Nucleus accumbens (tissue), 56 donors: ENCODE results near the gene YIF1B.
"Not testable (repeated sequence)": the region's sequence is repeated elsewhere in the genome, so short reads cannot be mapped to it uniquely, and the experiment has no call there.

Experiments
- DNase-seq, 56 donors: peaks; one replicate each; lab custom pipeline; 2025; lab: John Stamatoyannopoulos, UW

The YIF1B gene

DNA sequence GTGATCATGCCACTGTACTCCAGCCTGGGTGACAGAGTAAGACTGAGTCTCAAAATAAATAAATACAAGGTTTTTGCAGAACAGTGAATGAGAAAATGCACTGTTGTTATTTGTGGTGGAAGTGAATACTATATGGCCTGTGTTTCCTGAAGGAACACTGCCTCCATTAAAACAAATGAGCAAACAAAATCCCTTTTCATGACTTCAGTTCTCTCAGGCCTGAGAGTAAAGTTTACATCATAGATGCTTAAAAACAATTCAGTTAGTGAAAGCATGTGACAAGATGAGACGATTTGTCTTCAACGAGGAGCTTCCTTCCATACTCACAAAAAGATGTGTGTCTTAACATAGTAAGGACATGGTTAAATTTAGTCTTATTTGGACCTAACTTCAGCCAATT lies 37.0 kb downstream of the YIF1B start:
- no peak for DNase-seq

DNA sequence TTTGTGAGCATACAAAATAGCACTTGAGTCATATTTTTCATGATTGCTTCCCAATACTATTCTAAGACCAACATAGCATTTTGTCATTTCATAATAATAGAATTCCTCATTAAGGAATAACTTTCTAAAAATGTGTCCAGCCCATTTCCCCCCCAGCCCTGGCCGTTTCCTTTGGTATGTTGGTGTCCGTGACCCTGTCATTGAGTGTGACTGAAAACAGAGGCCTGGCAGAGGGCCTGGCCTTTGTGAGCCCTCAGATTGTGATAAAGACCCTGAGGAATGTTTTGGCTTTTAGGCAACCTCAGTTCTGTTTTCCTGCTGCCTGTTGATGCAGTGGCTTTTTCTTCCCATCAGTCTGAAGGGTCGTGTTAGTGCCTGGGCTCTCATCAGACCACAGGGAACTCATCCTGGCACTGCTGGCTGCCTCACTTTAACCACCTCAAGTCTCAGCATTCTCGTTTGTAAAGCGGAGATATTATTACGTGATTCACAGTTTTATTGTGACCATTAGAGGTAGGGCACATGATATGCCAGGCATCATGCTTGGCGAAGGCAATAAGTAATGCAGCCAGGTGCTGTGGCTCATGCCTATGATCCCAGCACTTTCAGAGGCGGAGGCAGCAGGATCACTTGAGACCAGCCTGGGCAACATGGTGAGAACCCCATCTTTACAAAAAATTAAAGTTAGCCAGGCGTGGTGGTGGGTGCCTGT lies 37.6 kb downstream of the YIF1B start:
- no peak for DNase-seq

DNA sequence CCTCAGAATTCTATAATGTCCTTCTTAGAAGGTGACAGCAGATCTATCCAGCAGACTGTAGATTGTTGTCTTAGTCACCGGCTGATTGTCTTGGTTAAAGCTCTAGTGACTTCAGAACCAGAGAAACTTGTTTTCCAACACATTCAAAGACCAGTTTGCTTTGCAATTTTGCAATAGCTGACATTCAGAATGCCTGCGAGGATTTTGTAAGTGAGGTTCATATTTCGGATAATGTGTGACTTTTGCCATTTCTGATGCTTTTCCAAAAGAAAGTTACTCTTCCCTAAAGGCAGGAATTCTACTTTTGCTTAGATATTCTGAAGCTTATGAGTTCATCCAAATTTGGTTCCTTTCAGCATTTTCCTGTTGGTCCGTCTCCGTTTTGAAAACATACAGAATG lies 38.2 kb downstream of the YIF1B start:
- no peak for DNase-seq

DNA sequence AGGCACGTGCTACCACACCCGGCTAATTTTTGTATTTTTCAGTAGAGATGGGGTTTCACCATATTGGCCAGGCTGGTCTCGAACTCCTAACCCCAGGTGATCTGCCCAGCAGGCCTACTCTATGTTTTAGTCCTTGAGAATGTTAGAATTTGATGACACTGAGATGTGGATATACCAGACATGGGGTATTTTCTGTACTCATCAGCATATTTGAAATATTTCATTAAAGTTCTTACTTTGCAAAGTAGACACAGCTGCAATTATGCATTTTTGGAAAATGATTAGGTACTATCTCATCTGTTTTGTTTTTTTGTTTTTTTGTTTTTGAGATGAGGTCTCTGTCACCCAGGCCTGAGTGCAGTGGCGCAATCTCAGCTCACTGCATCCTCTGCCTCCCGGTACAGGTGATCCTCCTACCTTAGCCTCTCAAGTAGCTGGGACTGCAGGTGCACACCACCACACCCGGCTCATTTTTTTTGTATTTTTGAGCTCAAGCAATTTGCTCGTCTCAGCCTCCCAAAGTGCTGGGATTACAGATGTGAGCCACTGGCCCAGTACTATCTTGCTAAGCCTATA lies 38.7 kb downstream of the YIF1B start:
- DNase-seq = no peak

DNA sequence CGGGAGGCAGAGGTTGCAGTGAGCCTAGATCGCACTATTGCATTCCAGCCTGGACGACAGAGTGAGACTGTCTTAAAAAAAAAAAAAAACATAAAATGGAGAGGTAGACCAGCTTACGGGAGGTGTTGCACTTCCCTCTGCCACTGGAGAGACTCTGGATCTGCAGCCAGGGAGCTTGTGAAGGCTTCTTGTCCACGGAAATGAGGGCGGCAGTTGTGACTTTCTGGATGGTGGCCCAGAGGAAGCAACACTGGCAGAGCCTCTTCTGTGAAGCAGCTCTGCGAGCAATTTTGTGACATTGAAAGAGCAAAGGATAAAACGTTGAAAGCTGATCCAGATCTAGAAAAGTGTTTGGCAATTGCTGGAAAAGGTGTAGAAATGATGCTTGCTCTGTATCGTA lies 41.0 kb downstream of the YIF1B start:
- DNase-seq = peak in 50 of 56 donors; percentile 4 to 79 (median 51)

DNA sequence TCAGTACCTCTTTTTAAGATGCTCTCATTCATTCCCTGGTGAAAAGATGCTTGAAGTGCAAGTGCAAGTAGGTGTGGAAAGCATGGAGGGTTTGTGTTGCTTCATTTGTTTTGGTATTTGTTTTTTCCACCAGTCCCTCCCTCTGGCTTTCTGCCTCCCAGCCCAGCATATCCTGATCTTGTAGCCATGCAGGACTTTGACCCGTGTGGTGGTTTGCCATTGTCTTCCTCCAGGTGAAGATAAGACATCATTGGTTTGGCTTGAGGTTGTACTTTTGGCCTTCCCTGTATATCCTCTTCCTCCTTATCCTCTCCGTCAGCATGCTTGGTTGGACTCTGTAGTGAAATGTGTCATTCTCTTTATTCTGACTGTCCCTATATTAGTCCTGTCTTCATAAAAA lies 42.2 kb downstream of the YIF1B start:
- DNase-seq = no peak

DNA sequence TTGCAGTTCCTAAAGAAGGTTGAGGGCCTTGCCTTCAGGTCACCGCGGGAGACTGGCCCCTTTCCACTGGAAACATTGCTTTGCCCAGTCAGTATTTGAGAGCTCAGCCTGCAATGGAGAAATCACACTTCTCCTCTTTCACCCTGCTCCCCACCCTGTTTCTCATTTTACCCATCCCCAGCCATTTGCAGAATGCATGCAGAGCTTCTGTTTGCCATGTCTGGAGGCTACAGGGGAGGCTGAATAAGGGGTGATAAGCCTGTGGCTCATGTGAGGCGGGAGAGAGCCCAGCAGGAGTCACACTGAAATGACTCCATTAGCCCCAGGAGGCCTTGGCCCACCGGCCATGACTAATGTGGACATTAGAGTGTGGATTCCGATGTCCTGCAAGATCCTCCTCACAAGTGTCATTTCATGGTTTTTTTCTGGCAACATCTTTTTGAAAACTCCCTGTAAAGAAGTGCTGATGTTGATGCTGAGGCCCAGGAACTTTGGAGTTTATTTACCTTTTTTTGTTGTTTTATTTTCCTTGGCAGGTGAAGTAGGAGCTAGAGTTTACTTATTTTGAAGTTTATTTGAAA lies 45.1 kb downstream of the YIF1B start:
- DNase-seq = no peak

DNA sequence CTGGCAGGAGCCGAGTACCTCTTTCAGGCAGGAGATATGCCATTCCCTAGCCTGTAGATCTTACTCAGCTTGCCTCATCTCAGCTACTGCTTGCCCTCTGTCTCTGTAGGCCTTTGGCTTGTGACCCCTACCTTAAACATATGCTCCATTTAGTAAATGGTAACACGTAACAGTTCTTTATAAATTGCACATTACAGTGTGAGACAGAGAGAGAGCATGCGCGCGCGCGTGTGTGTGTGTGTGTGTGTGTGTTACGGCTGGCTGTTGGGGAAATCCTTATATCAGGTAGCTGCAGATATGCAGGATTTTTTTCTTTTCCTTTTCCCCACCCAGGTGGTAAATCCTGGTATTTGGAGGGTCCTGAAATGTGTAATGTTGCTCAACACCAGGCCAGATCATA lies 47.2 kb downstream of the YIF1B start:
- DNase-seq = no peak

DNA sequence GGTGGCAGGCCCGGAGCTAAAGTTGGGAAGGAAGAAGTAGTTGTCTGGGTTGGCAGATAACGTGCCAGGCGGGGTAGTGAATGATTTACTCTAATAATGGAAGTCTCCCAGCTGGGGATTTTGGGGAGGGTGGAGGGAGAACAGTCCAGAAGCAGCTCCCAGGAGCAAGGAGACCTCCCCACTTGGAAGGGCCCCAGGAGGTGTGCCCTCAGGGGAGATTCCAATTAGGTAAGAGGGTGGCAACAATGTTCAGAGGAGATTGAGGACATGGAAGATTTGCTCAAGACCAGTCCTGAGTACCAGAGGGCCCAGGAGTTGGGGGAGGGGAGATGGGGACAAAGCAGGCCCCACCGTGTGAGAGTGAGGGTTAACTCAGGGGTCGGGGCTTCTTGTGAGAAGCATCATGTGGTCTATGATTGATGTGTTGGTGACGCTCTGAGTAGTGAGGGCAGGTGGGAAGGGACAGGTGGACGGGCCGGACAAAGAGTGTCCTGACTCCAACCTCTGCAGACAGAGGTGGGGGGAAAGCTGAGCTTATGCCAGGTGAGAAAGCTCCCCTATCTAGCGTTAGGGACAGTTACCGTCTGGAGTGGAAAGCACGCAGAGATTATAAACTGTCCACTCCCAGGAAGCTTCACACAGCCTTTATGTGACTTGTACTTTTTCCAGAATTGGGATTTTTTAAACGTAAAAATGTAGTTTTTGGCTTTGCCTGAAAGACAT lies 47.8 kb downstream of the YIF1B start:
- DNase-seq = no peak

DNA sequence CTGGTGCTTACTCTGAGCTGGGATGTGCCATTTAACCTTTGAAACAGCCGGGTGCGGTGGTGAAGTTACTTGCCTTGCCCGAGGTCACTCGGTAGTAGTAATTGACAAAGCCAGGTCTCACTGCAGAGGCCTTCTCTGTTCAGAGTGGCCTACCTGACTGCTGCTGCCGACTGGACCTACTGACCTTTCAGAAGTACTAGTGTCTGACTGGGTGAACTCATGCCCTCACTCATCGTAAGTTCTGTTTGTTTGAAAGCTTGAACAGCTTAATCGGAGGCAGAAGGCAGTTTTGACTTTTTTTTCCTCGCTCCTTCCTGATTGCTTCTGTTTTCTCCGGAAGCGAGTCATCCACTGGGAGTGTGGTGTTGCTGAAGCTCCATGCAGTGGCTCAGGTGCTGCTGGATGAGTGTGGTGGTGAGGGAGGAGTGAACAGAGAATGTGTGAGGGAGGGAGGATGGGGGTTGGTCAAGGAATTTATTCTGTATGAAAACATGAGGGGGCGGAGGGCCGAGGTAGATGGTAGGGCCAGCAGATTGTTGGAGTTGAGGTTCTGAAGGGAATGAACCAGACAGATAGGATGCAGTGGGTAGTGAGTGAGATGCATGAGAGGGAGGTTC lies 48.7 kb downstream of the YIF1B start:
- DNase-seq = no peak

DNA sequence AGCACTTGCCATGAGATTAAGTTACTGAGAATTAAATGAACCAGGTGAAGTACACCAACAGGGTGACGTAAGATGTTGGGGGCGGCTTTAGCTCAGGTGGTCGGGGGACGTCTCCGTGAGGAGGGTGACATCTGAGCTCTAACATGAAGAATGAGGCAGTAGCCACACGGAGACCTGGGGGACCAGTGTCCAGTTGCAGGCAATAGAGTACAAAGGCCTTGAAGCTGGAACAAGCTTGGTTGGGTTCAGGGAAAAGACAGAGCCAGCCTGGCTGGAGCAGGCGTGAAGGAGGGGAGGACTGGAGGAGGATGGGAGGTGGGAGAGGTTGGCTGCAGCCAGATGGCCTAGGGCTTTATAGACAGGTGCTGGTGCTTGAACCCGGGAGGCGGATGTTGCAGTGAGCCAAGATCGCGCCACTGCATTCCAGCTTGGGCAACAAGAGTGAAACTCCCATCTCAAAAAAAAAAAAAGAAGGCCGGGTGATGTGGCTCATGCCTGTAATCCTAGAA lies 49.8 kb downstream of the YIF1B start:
- DNase-seq = no peak

DNA sequence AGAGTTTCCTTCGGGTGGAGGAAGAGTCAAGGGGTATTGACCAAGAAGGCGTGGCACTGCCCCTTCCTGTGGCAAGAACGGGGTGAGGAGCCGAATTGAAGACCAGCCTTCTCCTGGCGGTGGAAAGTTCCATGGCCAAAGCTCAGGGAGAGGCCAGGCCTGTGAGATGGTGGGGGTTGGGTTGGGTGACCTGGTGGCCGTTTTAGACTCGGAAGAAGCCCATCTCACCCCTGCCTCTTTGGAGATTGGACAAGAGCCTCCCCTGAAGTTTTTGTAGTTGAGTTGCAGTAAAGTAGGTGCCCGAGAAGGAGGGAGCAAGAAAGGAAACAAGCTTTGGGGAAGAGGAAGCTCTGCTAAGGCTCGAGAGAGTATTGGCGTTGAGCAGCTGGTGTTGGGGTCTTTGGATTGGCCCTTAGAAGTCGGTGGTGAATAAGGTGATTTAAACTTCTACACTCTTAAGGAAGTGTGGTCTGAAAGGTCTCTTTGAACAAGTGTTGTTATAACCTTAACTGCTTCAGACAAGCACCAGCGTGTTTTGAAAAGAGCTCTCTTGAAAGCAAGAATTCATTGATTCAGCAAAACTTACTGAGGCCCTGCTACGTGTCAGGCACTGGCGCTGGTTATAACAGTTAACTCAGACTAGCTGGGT lies 50.4 kb downstream of the YIF1B start:
- DNase-seq = no peak

DNA sequence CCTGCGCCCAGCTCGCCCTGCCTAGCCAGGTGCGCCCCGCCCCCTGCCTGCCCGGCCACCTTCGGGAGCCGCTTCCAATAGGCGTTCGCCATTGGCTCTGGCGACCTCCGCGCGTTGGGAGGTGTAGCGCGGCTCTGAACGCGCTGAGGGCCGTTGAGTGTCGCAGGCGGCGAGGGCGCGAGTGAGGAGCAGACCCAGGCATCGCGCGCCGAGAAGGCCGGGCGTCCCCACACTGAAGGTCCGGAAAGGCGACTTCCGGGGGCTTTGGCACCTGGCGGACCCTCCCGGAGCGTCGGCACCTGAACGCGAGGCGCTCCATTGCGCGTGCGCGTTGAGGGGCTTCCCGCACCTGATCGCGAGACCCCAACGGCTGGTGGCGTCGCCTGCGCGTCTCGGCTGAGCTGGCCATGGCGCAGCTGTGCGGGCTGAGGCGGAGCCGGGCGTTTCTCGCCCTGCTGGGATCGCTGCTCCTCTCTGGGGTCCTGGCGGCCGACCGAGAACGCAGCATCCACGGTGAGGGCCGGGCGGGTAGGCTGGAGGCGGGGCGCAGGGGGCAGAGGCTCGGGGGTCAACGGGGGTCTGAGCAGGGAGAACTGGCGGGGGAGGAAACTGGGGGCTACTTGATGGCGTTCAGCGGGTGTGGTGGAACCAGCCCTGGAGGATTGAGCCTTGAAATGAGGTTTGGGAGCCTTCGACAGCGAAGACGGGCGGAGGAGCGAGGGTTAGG lies 51.1 kb downstream of the YIF1B start, which contains the start of gene SPINT2:
Gene SPINT2, plus strand, starts transcription at position 88 of the 727 bp plus-strand sequence. Its CDS starts 320 bp downstream, at position 408.
- peak in 23 of 56 donors; percentile 18 to 77 (median 49) for DNase-seq

DNA sequence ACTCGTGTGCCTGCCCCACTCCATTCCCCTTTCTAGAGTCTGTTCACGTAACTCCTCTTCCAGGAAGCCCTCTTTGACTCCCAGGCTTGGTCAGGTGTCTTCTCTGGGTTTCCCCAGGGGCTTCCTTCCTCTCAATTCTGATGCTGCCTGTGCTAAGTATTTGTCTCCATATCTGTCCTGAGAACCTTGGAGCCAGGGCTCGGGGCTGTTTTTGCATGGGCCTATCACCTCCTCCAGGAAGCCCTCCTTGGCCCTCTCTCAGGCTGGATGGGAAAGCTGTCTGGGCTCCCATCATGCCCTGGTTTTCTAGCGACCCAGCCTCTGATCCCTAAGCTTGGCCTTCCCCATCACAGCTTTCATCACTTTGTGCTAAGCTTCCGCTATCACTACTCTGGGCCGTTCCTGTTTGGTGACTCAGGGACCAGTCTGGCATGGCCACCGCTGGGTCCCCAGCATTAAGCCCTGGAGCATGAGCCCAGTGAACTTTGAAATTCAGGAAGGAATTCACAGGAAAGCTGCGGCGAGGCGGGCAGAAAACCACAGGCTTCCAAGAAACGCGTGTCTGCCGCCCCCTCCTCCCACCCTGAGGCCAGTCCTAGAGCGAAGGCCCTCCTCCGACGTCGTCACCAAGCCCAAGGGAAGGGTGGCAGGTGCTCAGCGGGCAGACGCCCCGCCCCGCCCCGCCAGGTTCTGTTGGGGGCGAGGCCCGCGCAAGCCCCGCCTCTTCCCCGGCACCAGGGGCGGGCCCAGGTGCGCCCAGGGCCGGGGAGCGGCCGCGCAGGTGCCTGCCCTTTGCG lies 51.9 kb downstream of the YIF1B start:
- peak in 15 of 56 donors; percentile 31 to 70 (median 47) for DNase-seq

DNA sequence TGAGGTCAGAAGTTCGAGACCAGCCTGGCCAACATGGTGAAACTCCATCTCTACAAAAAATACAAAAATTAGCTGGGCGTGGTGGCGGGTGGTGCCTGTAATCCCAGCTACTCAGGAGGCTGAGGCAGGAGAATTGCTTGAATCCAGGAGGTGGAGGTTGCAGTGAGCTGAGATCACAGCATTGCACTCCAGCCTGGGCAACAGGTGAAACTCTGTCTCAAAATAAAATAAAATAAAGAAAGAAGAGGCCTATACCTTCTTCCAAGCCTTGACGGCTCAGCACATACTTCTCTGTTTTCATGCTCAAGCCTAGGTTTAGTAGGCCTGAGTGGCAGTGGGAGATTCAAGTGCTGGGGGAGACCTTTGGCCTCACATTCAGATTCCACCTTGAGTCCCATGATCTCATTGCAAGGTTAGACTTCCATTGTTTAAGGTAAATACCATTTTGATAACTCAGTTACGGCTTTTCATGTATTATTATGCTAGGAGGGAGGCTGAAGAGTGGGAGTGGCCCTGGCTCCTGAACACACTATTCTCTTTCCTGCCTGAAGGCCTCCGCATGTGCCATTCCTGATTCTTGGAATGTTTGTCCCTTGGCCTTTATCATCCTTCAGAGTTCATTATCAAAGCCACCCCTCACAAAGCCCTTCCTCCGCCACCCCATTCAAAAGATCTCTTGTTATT lies 53.0 kb downstream of the YIF1B start:
- DNase-seq = no peak

DNA sequence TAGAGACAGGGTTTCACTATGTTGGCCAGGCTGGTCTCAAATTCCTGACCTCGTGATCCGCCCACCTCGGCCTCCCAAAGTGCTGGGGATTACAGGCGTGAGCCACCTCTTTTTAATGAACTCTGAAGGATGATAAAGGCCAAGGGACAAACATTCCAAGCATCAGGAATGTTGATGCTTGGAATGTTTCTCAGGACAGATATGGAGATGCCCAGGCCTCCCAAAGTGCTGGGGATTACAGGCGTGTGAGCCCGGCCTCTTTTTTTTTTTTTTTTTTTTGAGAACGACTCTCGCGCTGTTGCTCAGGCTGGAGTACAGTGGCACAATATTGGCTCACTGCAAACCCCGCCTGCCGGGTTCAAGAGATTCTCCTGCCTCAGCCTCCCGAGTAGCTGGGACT lies 53.8 kb downstream of the YIF1B start:
- not testable (repeated sequence) for DNase-seq

DNA sequence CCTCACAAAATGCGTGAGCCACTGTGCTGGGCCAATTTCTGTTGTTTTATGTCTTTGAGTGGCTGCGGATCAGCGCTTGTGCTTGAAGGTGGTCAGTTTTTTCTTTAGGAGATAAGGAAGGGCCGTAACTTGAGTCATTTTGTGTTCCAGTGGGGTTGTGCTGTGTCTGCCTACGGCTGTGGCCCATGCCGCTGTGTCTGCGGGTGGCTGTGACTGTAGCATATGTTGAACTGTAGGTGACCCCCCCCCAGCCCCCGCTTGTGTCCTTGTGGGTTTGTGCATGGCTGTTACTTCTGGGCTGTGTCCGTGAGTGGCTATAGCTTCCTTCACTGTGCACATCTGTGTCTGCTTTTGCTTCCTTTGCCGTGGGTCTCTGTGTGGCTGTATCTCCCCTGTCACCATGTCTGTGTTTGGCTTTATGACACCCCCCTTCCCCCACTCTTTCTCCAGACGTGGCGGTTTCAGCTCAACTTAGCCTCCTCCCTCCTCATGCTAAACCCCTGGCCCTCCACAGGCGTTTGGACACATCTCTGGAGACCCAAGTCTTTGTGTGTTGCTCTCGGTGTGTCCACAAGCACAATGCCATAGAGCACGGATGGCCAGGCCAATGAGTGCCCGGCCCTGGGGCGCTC lies 60.2 kb downstream of the YIF1B start:
- DNase-seq = peak in 23 of 56 donors; percentile 14 to 67 (median 33)
